Keratinocyte (primary cell): Measurements from ENCODE around the gene DUSP8.

ENCODE experiments used
- CTCF ChIP-seq, 3 experiments: IDR thresholded peaks in 1 of 3; conservative IDR thresholded peaks in 1 of 3; optimal IDR thresholded peaks in 1 of 3; 2 replicates in 2 of 3; 3 replicates in 1 of 3; pipeline versions ENCODE3 to v1.5.1; 2011; ENCODE audit warnings: low read length in 3 of 3, mild to moderate bottlenecking in 3 of 3, moderate library complexity in 2 of 3, control low read depth in 1 of 3, inconsistent platforms in 1 of 3; ENCODE audit not compliant: insufficient read depth in 2 of 3; ENCODE audit errors: extremely low read depth in 1 of 3
- EZH2 ChIP-seq: IDR thresholded peaks from one replicate; pipeline ENCODE4 v1.6.1; 2012; ENCODE audit warnings: inconsistent platforms, mild to moderate bottlenecking, low read length, moderate library complexity

- no peak for TF ChIP-seq CTCF (optimal IDR thresholded peaks at IDR 0.05 in 1 of 3, IDR thresholded peaks at IDR 0.05 in 1 of 3, conservative IDR thresholded peaks at IDR 0.05 in 1 of 3; ENCODE audit: extremely low read depth in 1 of 3, insufficient read depth in 2 of 3, low read length in 3 of 3)
- no peak for TF ChIP-seq EZH2
Observed at GRCh38 chr11:1519028-1520010, 52.8 kb downstream of the DUSP8 start.
